RWPE2 (cell line): ENCODE results near the gene TMED5.

ENCODE experiments used
- ATAC-seq: fragments of 200-7000 bp; cut with Tn5 transposase; 3 replicates; pipeline ENCODE4 v1.9.1; 2021; ENCODE audit warnings: low read depth
- DNase-seq: peaks from one replicate; pipeline ENCODE4 v3.0.0-alpha.2; 2020; ENCODE audit warnings: low spot score
- H3K27ac ChIP-seq: fragments of 450-650 bp; 2 replicates; pipeline ENCODE4 v1.5.1; 2017; ENCODE audit warnings: mild to moderate bottlenecking; ENCODE audit not compliant: poor library complexity, severe bottlenecking
- H3K27me3 ChIP-seq: fragments of 250-450 bp; sonication (Bioruptor Pico); 2 replicates; pipeline ENCODE4 v1.5.1; 2021; ENCODE audit warnings: mild to moderate bottlenecking, moderate library complexity; ENCODE audit not compliant: insufficient read depth, poor library complexity, severe bottlenecking
- H3K36me3 ChIP-seq: fragments of 250-450 bp; sonication (Bioruptor Pico); 2 replicates; pipeline ENCODE4 v1.5.1; 2020; ENCODE audit warnings: low read depth, mild to moderate bottlenecking, moderate library complexity
- H3K4me1 ChIP-seq: fragments of 250-450 bp; sonication (Bioruptor Pico); 2 replicates; pipeline ENCODE4 v1.5.1; 2021; ENCODE audit warnings: mild to moderate bottlenecking, moderate library complexity; ENCODE audit not compliant: insufficient read depth, poor library complexity, severe bottlenecking
- H3K4me3 ChIP-seq: fragments of 250-450 bp; sonication (Bioruptor Pico); 2 replicates; pipeline ENCODE4 v1.5.1; 2021; ENCODE audit warnings: mild to moderate bottlenecking, moderate library complexity; ENCODE audit not compliant: severe bottlenecking
- H3K9me3 ChIP-seq: fragments of 250-450 bp; sonication (Bioruptor Pico); 2 replicates; pipeline ENCODE4 v1.5.1; 2021; ENCODE audit warnings: mild to moderate bottlenecking, moderate library complexity; ENCODE audit not compliant: severe bottlenecking
- TF ChIP-seq, protein P1 (sequence below): fragments of 450-650 bp; IDR thresholded peaks from one replicate; pipeline ENCODE4 v1.5.1; 2017; ENCODE audit warnings: mild to moderate bottlenecking, moderate library complexity; ENCODE audit not compliant: poor library complexity, severe bottlenecking

Gene TMED5

DNA sequence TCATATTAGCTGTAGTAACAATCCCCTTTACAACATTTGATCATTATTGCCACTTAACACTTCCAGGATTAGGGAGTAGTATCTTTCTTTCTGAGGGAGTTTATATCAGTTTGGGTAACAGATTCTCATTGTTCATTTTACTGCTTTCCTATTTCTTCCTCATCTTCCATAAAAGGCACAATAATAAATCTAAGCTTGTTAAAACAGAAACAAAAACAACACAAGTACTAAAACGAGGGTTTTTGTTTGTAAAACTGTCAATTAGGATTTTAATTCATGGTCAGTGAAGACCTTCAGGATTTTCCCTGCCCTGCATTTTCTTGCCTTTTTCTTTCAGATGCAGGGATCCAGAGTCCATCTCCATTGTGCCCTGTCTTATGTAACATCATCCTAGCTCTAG is 29.5 kb downstream of the TMED5 start:
- DNase-seq: no peak
- TF ChIP-seq, protein P1, sequence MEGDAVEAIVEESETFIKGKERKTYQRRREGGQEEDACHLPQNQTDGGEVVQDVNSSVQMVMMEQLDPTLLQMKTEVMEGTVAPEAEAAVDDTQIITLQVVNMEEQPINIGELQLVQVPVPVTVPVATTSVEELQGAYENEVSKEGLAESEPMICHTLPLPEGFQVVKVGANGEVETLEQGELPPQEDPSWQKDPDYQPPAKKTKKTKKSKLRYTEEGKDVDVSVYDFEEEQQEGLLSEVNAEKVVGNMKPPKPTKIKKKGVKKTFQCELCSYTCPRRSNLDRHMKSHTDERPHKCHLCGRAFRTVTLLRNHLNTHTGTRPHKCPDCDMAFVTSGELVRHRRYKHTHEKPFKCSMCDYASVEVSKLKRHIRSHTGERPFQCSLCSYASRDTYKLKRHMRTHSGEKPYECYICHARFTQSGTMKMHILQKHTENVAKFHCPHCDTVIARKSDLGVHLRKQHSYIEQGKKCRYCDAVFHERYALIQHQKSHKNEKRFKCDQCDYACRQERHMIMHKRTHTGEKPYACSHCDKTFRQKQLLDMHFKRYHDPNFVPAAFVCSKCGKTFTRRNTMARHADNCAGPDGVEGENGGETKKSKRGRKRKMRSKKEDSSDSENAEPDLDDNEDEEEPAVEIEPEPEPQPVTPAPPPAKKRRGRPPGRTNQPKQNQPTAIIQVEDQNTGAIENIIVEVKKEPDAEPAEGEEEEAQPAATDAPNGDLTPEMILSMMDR: no peak
- H3K4me1 ChIP-seq: peaks cover 6% of the 10 kb centered on the region
- ATAC-seq: no peak
- no peaks in the 10 kb centered on the region for H3K9me3 ChIP-seq
- peaks cover 76% of the 10 kb centered on the region for H3K36me3 ChIP-seq
- H3K4me3 ChIP-seq: no peak overlapping the region
- no peak overlapping the region for H3K27ac ChIP-seq
- no peaks in the 10 kb centered on the region for H3K27me3 ChIP-seq

DNA sequence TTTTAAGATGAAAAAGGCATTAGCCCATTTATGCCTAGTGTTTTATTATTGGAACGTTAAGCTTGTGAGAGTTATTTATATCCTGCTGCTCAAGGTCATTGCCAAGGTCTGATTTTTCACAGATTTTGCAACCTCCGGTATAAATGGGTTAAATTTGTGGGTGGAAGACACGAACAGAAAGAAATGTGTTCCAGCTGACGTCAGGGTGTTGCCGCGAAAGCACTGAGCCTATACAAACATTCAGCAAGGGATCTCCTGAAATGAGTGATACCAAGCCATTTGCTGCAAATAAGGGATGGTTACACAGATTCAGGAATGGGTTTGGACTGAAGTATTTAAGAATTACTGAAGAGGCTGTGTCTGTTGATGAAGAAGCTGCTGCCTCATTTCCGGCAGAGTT is 32.2 kb downstream of the TMED5 start:
- Histone ChIP-seq H3K9me3 (no peaks in the 10 kb centered on the region), H3K27me3 (no peaks in the 10 kb centered on the region), H3K27ac (no peak overlapping the region), H3K36me3 (peaks cover 61% of the 10 kb centered on the region), H3K4me3 (no peak overlapping the region), H3K4me1 (no peaks in the 10 kb centered on the region)
- TF ChIP-seq, protein P1: no peak
- DNase-seq (no peak), ATAC-seq (no peak)

DNA sequence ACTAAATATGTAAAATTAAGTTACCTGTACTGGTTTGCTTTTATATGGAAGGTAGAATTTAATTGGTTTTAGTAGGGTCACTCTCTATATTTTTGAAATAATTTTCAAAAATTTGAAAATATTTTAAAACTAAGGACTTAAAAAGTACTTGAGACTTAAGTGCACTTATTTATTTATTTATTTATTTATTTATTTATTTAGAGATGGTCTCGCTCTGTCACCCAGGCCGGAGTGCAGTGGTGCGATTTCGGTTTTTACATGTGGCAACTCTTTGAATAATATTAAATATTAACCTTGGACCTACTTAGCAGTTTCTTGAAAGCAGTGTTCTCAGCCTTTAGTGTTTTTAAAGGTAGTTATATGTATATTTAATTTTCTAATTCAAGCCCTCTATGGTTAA is 36.4 kb downstream of the TMED5 start:
- Histone ChIP-seq H3K4me3 (no peak overlapping the region), H3K4me1 (no peaks in the 10 kb centered on the region), H3K27ac (no peak overlapping the region), H3K9me3 (no peaks in the 10 kb centered on the region), H3K27me3 (no peaks in the 10 kb centered on the region), H3K36me3 (peaks cover 42% of the 10 kb centered on the region)
- DNase-seq: no peak
- no peak for ATAC-seq
- TF ChIP-seq, protein P1: no peak

DNA sequence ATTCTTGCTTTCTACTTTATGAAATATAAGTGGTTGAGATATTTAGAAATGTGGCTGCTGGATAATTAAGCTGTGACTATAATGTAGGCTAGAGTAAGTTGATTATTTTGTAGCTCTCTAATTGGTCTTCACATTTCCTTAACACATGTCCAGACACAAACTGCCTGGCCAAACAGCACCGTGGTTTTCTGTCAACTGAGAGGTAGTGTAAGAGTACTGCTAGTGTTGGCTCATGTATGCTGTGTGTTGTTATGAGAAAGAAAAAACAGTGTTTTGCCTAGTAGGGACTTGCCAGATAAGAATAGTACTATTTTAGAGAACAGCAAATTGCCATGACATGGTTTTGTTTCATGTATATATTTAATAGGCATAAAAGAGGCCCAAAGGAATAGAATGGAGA is 37.1 kb downstream of the TMED5 start:
- Histone ChIP-seq H3K27ac (no peak overlapping the region), H3K4me1 (no peaks in the 10 kb centered on the region), H3K27me3 (no peaks in the 10 kb centered on the region), H3K36me3 (peaks cover 42% of the 10 kb centered on the region), H3K9me3 (no peaks in the 10 kb centered on the region), H3K4me3 (no peak overlapping the region)
- TF ChIP-seq, protein P1: no peak
- no peak for ATAC-seq
- DNase-seq: no peak

DNA sequence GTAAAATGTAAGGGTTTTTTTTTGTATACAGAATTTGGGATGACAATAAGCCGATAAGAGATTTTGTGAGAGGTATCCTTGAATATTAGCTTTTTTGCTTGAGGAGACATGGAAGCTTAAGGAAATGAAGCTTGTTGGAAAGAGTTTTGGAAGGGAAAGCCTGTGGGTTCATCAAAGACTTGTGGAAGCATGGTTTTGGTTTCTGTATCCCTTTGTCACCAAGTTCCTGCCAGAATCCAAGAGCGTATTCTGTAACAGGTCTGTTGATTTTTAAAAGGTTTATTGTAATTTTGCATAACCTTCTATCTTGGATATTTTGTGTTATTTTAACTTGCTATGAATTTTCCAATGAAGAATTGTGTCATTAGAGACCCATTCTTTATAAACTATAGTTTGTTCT is 38.1 kb downstream of the TMED5 start:
- Histone ChIP-seq H3K27ac (no peak overlapping the region), H3K4me3 (no peak overlapping the region), H3K36me3 (peaks cover 46% of the 10 kb centered on the region), H3K4me1 (peaks cover 2% of the 10 kb centered on the region), H3K9me3 (no peaks in the 10 kb centered on the region), H3K27me3 (no peaks in the 10 kb centered on the region)
- TF ChIP-seq, protein P1: no peak
- ATAC-seq: no peak
- no peak for DNase-seq
